Measurements from ENCODE around the gene GPATCH8.

- TF ChIP-seq CTCF (conservative IDR thresholded peaks at IDR 0.05 in 1 of 2, IDR thresholded peaks at IDR 0.05 in 1 of 2; ENCODE audit: low read depth in 1 of 2, low read length in 2 of 2): no peak
- no peak for TF ChIP-seq EZH2 (IDR thresholded peaks at IDR 0.05; ENCODE audit: low read length, missing control alignments)
These were observed 119.8 kb downstream of the GPATCH8 start for GRCh38 chr17:44383363-44383762.

All from fibroblast of lung (primary cell).